Panc1 (cell line): ENCODE data around the gene TGM6. TPM values are rescaled to one million over a fixed set of nuclear protein-coding genes. Genes with fewer than 3 reads are reported as not detected.

Experiments used
- ATAC-seq: fragments of 200-7000 bp; cut with Tn5 transposase; 2 replicates; pipeline ENCODE4 v1.9.1; 2020; ENCODE audit warnings: mild to moderate bottlenecking, moderate library complexity
- BruUV-seq: library from RNA; stranded (reverse); fragments of 400-500 nt; replicated peaks from 2 replicates; lab custom pipeline; 2021; lab: Mats Ljungman, UMichigan
- CTCF ChIA-PET: fragments of 300-600 bp; sonication (Branson Sonifier 250); formaldehyde crosslinking; loops from one replicate; lab custom pipeline; 2022; ENCODE audit warnings: antibody characterized with exemption; lab: Charles Lee
- POLR2A ChIA-PET: fragments of 300-600 bp; sonication (Branson Sonifier 250); formaldehyde crosslinking; loops from one replicate; lab custom pipeline; 2022; ENCODE audit warnings: antibody characterized with exemption; lab: Charles Lee
- DNase-seq: peaks from one replicate; pipeline ENCODE4 v3.0.0-alpha.2; 2010; ENCODE audit warnings: low read depth, low spot score
- H3K27ac ChIP-seq: 2 replicates; pipeline ENCODE4 v1.5.1; 2011; ENCODE audit warnings: mild to moderate bottlenecking, low read length, inconsistent platforms
- H3K27me3 ChIP-seq: fragments of 200-500 bp; sonication (Bioruptor generic); 2 replicates; pipeline ENCODE4 v1.6.0; 2014; ENCODE audit warnings: low read length, inconsistent platforms; ENCODE audit not compliant: control insufficient read depth, insufficient read depth
- H3K36me3 ChIP-seq: fragments of 200-500 bp; sonication (Bioruptor generic); 2 replicates; pipeline ENCODE4 v1.5.1; 2014; ENCODE audit warnings: inconsistent platforms, mild to moderate bottlenecking, low read length, moderate library complexity; ENCODE audit not compliant: control insufficient read depth, insufficient read depth
- H3K4me1 ChIP-seq: 2 replicates; pipeline ENCODE4 v1.5.1; 2011; ENCODE audit warnings: inconsistent platforms, mild to moderate bottlenecking, low read length, moderate library complexity; ENCODE audit not compliant: control insufficient read depth, insufficient read depth
- H3K4me3 ChIP-seq, 2 experiments: 2 replicates each; pipeline ENCODE4 v1.5.1; 2011 to 2012; ENCODE audit warnings: low read depth in 2 of 2, low read length in 2 of 2, mild to moderate bottlenecking in 2 of 2, inconsistent platforms in 1 of 2, moderate library complexity in 1 of 2
- H3K9me3 ChIP-seq: fragments of 200-500 bp; sonication (Bioruptor generic); 2 replicates; pipeline ENCODE4 v1.5.1; 2014; ENCODE audit warnings: low read depth, mild to moderate bottlenecking, inconsistent platforms, low read length, moderate library complexity; ENCODE audit not compliant: control insufficient read depth, insufficient read depth
- POLR2AphosphoS5 ChIP-seq: IDR thresholded peaks from 2 replicates; pipeline ENCODE4 v1.6.1; 2012; ENCODE audit warnings: mild to moderate bottlenecking, low read depth, low read length, moderate library complexity
- SIN3A ChIP-seq: IDR thresholded peaks from 2 replicates; pipeline ENCODE4 v1.6.1; 2012; ENCODE audit warnings: low read depth, mild to moderate bottlenecking, low read length, moderate library complexity, borderline replicate concordance; ENCODE audit not compliant: insufficient read depth
- TCF7L2 ChIP-seq: IDR thresholded peaks from 2 replicates; pipeline ENCODE4 v1.6.1; 2011; ENCODE audit warnings: mild to moderate bottlenecking, low read depth, low read length, inconsistent platforms
- in situ Hi-C: cut with HindIII; loops from 2 replicates; pipeline ENCODE4 v1.10.0; 2016; ENCODE audit warnings: low sequenced_read_pairs, low pct_unique_long_range_greater_than_20kb
- intact Hi-C: fragments of 100-400 bp; cut with micrococcal nuclease; formaldehyde crosslinking; loops from one replicate; pipeline ENCODE4 v1.10.0; 2022; ENCODE audit not compliant: unreplicated experiment
- total RNA-seq: library from RNA; stranded (reverse); gene quantifications from one replicate; pipeline ENCODE4 v1.2.1, GENCODE V29; 2021; ENCODE audit not compliant: unreplicated experiment
- TF ChIP-seq, protein P1 (sequence below): fragments of 450-650 bp; IDR thresholded peaks from 2 replicates; pipeline ENCODE4 v1.5.1; 2017; ENCODE audit warnings: mild to moderate bottlenecking
- TF ChIP-seq, protein P2 (sequence below), 2 experiments: IDR thresholded peaks; 2 replicates each; pipeline ENCODE4 v1.6.1; 2011 to 2012; ENCODE audit warnings: low read depth in 2 of 2, control low read depth in 1 of 2, low read length in 1 of 2, mild to moderate bottlenecking in 1 of 2, moderate library complexity in 1 of 2; ENCODE audit not compliant: insufficient read depth in 1 of 2

TGM6 gene
- total RNA-seq, 1 experiment from 2014 or later, result not detected

DNA sequence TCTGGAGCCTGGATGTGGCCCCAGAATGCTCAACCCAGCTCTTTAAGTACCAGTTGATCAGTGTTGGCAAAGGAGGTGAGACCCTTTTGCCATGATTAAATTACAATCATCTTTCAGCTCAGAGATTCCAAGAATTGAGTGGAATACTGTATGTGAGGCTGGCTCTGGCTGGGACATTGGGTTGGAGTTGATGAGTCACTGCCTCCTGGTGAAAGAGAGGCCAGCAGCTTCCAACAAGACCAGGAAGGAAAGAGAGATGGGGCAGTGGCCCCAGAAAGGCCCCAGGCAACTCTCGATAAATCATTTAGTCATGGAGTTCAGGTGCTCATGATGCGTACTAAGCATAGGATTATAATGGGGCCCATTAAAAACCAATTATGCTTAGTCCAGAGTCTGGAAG, 2.1 kb downstream of the TGM6 start:
- in situ Hi-C loops (no loop called here), intact Hi-C loops (no loop called here)
- BruUV-seq, result no TSS peak
- Histone ChIP-seq H3K4me3 (no peak overlapping the region), H3K9me3 (no peaks in the 10 kb centered on the region), H3K36me3 (no peaks in the 10 kb centered on the region), H3K4me1 (no peaks in the 10 kb centered on the region), H3K27ac (no peak overlapping the region), H3K27me3 (peaks cover 4% of the 10 kb centered on the region; the same call in 1 of the 2 replicates)
- ChIA-PET CTCF (no interaction called here), POLR2A (no interaction called here)
- TF ChIP-seq TCF7L2, result no peak
- TF ChIP-seq SIN3A, result no peak
- TF ChIP-seq, protein P1, sequence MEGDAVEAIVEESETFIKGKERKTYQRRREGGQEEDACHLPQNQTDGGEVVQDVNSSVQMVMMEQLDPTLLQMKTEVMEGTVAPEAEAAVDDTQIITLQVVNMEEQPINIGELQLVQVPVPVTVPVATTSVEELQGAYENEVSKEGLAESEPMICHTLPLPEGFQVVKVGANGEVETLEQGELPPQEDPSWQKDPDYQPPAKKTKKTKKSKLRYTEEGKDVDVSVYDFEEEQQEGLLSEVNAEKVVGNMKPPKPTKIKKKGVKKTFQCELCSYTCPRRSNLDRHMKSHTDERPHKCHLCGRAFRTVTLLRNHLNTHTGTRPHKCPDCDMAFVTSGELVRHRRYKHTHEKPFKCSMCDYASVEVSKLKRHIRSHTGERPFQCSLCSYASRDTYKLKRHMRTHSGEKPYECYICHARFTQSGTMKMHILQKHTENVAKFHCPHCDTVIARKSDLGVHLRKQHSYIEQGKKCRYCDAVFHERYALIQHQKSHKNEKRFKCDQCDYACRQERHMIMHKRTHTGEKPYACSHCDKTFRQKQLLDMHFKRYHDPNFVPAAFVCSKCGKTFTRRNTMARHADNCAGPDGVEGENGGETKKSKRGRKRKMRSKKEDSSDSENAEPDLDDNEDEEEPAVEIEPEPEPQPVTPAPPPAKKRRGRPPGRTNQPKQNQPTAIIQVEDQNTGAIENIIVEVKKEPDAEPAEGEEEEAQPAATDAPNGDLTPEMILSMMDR, result no peak
- no peak for TF ChIP-seq POLR2AphosphoS5
- TF ChIP-seq, protein P2, sequence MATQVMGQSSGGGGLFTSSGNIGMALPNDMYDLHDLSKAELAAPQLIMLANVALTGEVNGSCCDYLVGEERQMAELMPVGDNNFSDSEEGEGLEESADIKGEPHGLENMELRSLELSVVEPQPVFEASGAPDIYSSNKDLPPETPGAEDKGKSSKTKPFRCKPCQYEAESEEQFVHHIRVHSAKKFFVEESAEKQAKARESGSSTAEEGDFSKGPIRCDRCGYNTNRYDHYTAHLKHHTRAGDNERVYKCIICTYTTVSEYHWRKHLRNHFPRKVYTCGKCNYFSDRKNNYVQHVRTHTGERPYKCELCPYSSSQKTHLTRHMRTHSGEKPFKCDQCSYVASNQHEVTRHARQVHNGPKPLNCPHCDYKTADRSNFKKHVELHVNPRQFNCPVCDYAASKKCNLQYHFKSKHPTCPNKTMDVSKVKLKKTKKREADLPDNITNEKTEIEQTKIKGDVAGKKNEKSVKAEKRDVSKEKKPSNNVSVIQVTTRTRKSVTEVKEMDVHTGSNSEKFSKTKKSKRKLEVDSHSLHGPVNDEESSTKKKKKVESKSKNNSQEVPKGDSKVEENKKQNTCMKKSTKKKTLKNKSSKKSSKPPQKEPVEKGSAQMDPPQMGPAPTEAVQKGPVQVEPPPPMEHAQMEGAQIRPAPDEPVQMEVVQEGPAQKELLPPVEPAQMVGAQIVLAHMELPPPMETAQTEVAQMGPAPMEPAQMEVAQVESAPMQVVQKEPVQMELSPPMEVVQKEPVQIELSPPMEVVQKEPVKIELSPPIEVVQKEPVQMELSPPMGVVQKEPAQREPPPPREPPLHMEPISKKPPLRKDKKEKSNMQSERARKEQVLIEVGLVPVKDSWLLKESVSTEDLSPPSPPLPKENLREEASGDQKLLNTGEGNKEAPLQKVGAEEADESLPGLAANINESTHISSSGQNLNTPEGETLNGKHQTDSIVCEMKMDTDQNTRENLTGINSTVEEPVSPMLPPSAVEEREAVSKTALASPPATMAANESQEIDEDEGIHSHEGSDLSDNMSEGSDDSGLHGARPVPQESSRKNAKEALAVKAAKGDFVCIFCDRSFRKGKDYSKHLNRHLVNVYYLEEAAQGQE (IDR thresholded peaks at IDR 0.05; ENCODE audit: insufficient read depth in 1 of 2, low read depth in 2 of 2, low read length in 1 of 2), result no peak
- ATAC-seq (no peak), DNase-seq (no peak)

DNA sequence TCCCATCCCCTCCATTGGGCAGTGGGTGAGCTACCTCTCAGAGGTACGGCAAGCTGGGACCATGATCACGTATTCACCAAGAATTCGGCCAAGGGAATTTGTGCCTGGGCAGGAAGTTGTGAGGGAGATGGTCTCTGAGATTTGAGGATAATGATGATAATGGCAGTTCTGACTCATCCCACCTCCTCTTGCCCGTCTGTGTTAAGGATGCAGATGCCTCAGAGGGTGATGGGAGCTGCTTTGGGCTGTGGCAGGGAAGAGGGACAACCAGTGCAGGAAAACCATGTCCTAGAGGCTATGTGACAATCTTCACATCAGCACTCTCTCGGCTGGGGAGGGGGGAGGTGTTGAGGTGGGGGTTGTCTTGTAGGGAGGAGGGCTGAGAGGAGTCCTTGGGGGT, 4.3 kb downstream of the TGM6 start:
- ATAC-seq (no peak), DNase-seq (no peak)
- TF ChIP-seq, protein P1, result no peak
- TF ChIP-seq TCF7L2 (no peak), POLR2AphosphoS5 (no peak), SIN3A (no peak)
- TF ChIP-seq, protein P2 (IDR thresholded peaks at IDR 0.05; ENCODE audit: insufficient read depth in 1 of 2, low read depth in 2 of 2, low read length in 1 of 2), result no peak
- intact Hi-C loops (no loop called here), in situ Hi-C loops (no loop called here)
- no TSS peak for BruUV-seq
- no peak overlapping the region for H3K27ac ChIP-seq
- H3K9me3 ChIP-seq, result no peaks in the 10 kb centered on the region
- CTCF ChIA-PET, result no interaction called here
- peaks cover 5% of the 10 kb centered on the region; the same call in 1 of the 2 replicates for H3K27me3 ChIP-seq
- no peak overlapping the region for H3K4me3 ChIP-seq
- no peaks in the 10 kb centered on the region for H3K36me3 ChIP-seq
- POLR2A ChIA-PET, result no interaction called here
- no peaks in the 10 kb centered on the region for H3K4me1 ChIP-seq
